B cell (primary cell): Measurements from ENCODE around the gene CELF2.

Experiments used
- CTCF ChIP-seq: fragments of 200-600 bp; IDR thresholded peaks from one replicate; pipeline ENCODE4 v1.8.0; 2022; ENCODE audit warnings: antibody characterized with exemption, mild to moderate bottlenecking
- EZH2 ChIP-seq: IDR thresholded peaks from 2 replicates; pipeline ENCODE4 v1.6.1; 2012; ENCODE audit warnings: borderline replicate concordance, low read depth, mild to moderate bottlenecking, moderate library complexity, low read length; ENCODE audit not compliant: insufficient read depth, poor library complexity, severe bottlenecking

GRCh38 chr10:11270858-11271179 lies 253.1 kb downstream of the CELF2 start:
- TF ChIP-seq CTCF (peak; percentile 49), EZH2 (no peak)
